ENCODE measurements around the gene NAALADL2.

NAALADL2 gene

DNA sequence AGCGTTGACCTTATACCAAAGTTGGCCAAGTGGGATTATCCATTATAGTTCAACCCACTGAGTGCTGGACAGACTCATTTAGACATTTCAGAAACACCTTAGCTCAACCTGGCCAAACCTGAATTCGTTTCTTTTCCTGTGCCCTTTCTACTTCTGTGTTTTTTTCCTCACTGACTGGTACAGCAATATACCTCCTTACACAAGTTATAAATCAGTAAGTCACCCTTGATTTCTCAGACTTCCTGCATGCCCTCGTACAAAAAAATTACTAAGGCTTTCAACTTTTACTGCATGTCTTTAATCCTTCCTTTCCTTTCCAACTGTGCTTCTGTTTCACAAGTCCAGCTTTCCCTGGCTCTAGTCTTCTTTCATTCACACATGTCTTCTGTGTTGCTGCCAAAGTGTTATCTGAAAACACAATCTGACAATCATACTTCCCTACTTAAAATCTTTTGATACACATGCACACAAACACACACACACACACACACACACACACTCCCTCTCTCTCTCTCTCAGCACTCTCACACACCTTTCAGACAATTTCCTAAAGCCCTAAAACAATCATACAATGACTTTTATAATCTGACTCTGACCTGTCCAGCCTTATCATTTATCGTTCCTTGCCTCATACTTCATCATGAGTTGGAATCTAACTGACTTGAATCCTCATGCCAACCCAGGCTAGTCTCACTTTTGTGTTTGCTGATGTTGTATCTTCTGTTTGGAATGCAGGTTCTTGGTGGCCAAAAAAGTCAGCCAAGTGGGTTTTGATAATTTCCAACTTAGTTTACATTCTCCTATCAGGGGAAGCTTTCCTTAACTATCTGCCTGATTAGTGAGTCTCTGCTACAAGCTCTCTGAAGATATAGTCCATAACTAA lies 436.4 kb downstream of the NAALADL2 start:
- H3K27ac ChIP-seq (ENCODE audit: low read length): no peak overlapping the region
- H3K36me3 ChIP-seq (ENCODE audit: control insufficient read depth, insufficient read depth, low read length): no peaks in the 10 kb centered on the region
- DNase-seq (ENCODE audit: low read depth, low spot score): no peak
- H3K27me3 ChIP-seq (ENCODE audit: control insufficient read depth, insufficient read depth, low read length): no peaks in the 10 kb centered on the region
- no peak overlapping the region for H3K4me3 ChIP-seq (ENCODE audit: low read length)
- H3K4me1 ChIP-seq (ENCODE audit: control insufficient read depth, insufficient read depth, low read length): no peaks in the 10 kb centered on the region
- no peaks in the 10 kb centered on the region for H3K9me3 ChIP-seq (ENCODE audit: control insufficient read depth, insufficient read depth, low read length)
- WGBS (ENCODE audit: insufficient coverage, insufficient read length): no CpG with 5 or more reads among the region's 4 CpGs

- H3K4me3 ChIP-seq (ENCODE audit: low read length): no peak overlapping the region
- H3K9me3 ChIP-seq (ENCODE audit: control insufficient read depth, insufficient read depth, low read length): no peaks in the 10 kb centered on the region
- no peak for DNase-seq (ENCODE audit: low read depth, low spot score)
- no CpG with 5 or more reads among the region's 2 CpGs for WGBS (ENCODE audit: insufficient coverage, insufficient read length)
- H3K27ac ChIP-seq (ENCODE audit: low read length): no peak overlapping the region
- no peaks in the 10 kb centered on the region for H3K4me1 ChIP-seq (ENCODE audit: control insufficient read depth, insufficient read depth, low read length)
- H3K27me3 ChIP-seq (ENCODE audit: control insufficient read depth, insufficient read depth, low read length): no peaks in the 10 kb centered on the region
- no peaks in the 10 kb centered on the region for H3K36me3 ChIP-seq (ENCODE audit: control insufficient read depth, insufficient read depth, low read length)
Observed at GRCh38 chr3:175297216-175297615, 438.1 kb downstream of the NAALADL2 start.

DNA sequence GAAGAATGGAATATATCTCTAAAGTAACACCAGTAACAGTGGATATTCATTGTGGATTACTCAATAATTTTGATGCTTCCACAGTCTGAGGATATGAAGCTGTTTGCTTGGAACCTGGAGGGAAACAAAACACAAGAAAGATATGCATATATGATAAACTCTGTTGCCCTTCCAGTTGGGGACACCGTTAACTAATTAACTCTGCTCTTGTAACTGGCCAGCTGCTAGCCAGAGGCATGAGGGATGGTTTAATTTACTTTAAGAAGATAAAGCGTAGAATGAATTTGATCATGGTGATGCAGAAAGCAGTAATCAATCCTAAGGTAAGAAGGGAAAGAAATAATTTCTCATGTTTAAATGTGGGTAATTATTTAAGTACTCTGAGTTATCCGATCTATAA lies 442.6 kb downstream of the NAALADL2 start:
- H3K27me3 ChIP-seq (ENCODE audit: control insufficient read depth, insufficient read depth, low read length): no peaks in the 10 kb centered on the region
- no peaks in the 10 kb centered on the region for H3K36me3 ChIP-seq (ENCODE audit: control insufficient read depth, insufficient read depth, low read length)
- no peak for DNase-seq (ENCODE audit: low read depth, low spot score)
- H3K4me1 ChIP-seq (ENCODE audit: control insufficient read depth, insufficient read depth, low read length): no peaks in the 10 kb centered on the region
- no peak overlapping the region for H3K4me3 ChIP-seq (ENCODE audit: low read length)
- no peaks in the 10 kb centered on the region for H3K9me3 ChIP-seq (ENCODE audit: control insufficient read depth, insufficient read depth, low read length)
- no CpG with 5 or more reads among the region's 3 CpGs for WGBS (ENCODE audit: insufficient coverage, insufficient read length)
- H3K27ac ChIP-seq (ENCODE audit: low read length): no peak overlapping the region

- Histone ChIP-seq H3K9me3 (ENCODE audit: control insufficient read depth, insufficient read depth, low read length) (no peaks in the 10 kb centered on the region), H3K36me3 (ENCODE audit: control insufficient read depth, insufficient read depth, low read length) (no peaks in the 10 kb centered on the region), H3K4me3 (ENCODE audit: low read length) (no peak overlapping the region), H3K4me1 (ENCODE audit: control insufficient read depth, insufficient read depth, low read length) (no peaks in the 10 kb centered on the region), H3K27me3 (ENCODE audit: control insufficient read depth, insufficient read depth, low read length) (no peaks in the 10 kb centered on the region), H3K27ac (ENCODE audit: low read length) (no peak overlapping the region)
- WGBS (ENCODE audit: insufficient coverage, insufficient read length): no CpG with 5 or more reads among the region's 2 CpGs
- no peak for DNase-seq (ENCODE audit: low read depth, low spot score)
Observed at GRCh38 chr3:175304404-175304803, 445.3 kb downstream of the NAALADL2 start.

- no peak overlapping the region for H3K4me3 ChIP-seq (ENCODE audit: low read length)
- H3K9me3 ChIP-seq (ENCODE audit: control insufficient read depth, insufficient read depth, low read length): no peaks in the 10 kb centered on the region
- H3K27me3 ChIP-seq (ENCODE audit: control insufficient read depth, insufficient read depth, low read length): no peaks in the 10 kb centered on the region
- DNase-seq (ENCODE audit: low read depth, low spot score): no peak
- no peaks in the 10 kb centered on the region for H3K36me3 ChIP-seq (ENCODE audit: control insufficient read depth, insufficient read depth, low read length)
- no peaks in the 10 kb centered on the region for H3K4me1 ChIP-seq (ENCODE audit: control insufficient read depth, insufficient read depth, low read length)
- no peak overlapping the region for H3K27ac ChIP-seq (ENCODE audit: low read length)
Observed at GRCh38 chr3:175307642-175308041, 448.5 kb downstream of the NAALADL2 start.

DNA sequence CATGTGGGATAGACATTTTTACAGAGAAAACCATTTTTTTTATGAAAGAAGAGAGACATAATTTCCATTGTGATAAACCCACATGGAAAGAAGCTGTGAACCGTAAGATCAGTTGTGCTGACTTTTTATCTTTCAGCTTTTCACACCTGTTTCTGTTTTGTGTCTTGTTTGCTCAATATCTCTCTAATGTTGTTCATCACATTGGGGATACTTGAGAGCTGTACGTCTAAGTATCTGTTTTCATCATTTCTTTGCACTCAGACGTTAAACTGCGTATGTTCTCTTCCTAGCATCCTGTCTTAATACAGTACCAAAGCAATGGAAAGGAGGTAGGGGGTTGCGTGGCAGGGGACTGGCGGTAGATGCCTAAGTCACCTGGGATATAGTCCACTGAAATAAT lies 449.0 kb downstream of the NAALADL2 start:
- Histone ChIP-seq H3K4me1 (ENCODE audit: control insufficient read depth, insufficient read depth, low read length) (no peaks in the 10 kb centered on the region), H3K27me3 (ENCODE audit: control insufficient read depth, insufficient read depth, low read length) (no peaks in the 10 kb centered on the region), H3K4me3 (ENCODE audit: low read length) (no peak overlapping the region), H3K9me3 (ENCODE audit: control insufficient read depth, insufficient read depth, low read length) (no peaks in the 10 kb centered on the region), H3K27ac (ENCODE audit: low read length) (no peak overlapping the region), H3K36me3 (ENCODE audit: control insufficient read depth, insufficient read depth, low read length) (no peaks in the 10 kb centered on the region)
- DNase-seq (ENCODE audit: low read depth, low spot score): no peak
- WGBS (ENCODE audit: insufficient coverage, insufficient read length): no CpG with 5 or more reads among the region's 6 CpGs

DNA sequence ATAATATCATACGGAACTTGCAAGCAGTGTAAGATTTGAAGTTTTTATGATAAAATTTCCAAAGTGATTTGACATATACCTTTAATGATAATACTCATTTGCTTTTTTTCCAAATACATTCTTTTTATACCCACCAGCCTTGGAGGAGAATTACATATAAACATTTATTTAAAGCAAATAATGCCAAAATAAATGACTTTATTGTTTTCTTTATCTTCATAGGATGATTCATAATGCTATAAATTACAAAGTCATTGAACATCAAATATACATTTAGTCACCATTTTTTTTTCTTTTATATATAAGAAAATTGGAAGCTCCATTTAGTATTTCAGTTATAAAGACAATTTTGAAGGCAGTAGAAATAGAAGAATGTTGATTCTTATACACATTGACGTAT lies 450.9 kb downstream of the NAALADL2 start:
- H3K4me3 ChIP-seq (ENCODE audit: low read length): no peak overlapping the region
- H3K4me1 ChIP-seq (ENCODE audit: control insufficient read depth, insufficient read depth, low read length): no peaks in the 10 kb centered on the region
- H3K36me3 ChIP-seq (ENCODE audit: control insufficient read depth, insufficient read depth, low read length): no peaks in the 10 kb centered on the region
- DNase-seq (ENCODE audit: low read depth, low spot score): no peak
- H3K9me3 ChIP-seq (ENCODE audit: control insufficient read depth, insufficient read depth, low read length): no peaks in the 10 kb centered on the region
- H3K27ac ChIP-seq (ENCODE audit: low read length): no peak overlapping the region
- no peaks in the 10 kb centered on the region for H3K27me3 ChIP-seq (ENCODE audit: control insufficient read depth, insufficient read depth, low read length)
- no CpG with 5 or more reads among the region's 2 CpGs for WGBS (ENCODE audit: insufficient coverage, insufficient read length)

GRCh38 chr3:175311404-175311803 lies 452.3 kb downstream of the NAALADL2 start:
- no peak overlapping the region for H3K4me3 ChIP-seq (ENCODE audit: low read length)
- WGBS (ENCODE audit: insufficient coverage, insufficient read length): no CpG with 5 or more reads among the region's 1 CpG
- no peak overlapping the region for H3K27ac ChIP-seq (ENCODE audit: low read length)
- no peak for DNase-seq (ENCODE audit: low read depth, low spot score)
- no peaks in the 10 kb centered on the region for H3K36me3 ChIP-seq (ENCODE audit: control insufficient read depth, insufficient read depth, low read length)
- no peaks in the 10 kb centered on the region for H3K9me3 ChIP-seq (ENCODE audit: control insufficient read depth, insufficient read depth, low read length)
- H3K4me1 ChIP-seq (ENCODE audit: control insufficient read depth, insufficient read depth, low read length): no peaks in the 10 kb centered on the region
- no peaks in the 10 kb centered on the region for H3K27me3 ChIP-seq (ENCODE audit: control insufficient read depth, insufficient read depth, low read length)

GRCh38 chr3:175311946-175312345 lies 452.8 kb downstream of the NAALADL2 start:
- Histone ChIP-seq H3K27me3 (ENCODE audit: control insufficient read depth, insufficient read depth, low read length) (no peaks in the 10 kb centered on the region), H3K4me3 (ENCODE audit: low read length) (no peak overlapping the region), H3K9me3 (ENCODE audit: control insufficient read depth, insufficient read depth, low read length) (no peaks in the 10 kb centered on the region), H3K36me3 (ENCODE audit: control insufficient read depth, insufficient read depth, low read length) (no peaks in the 10 kb centered on the region), H3K27ac (ENCODE audit: low read length) (no peak overlapping the region), H3K4me1 (ENCODE audit: control insufficient read depth, insufficient read depth, low read length) (no peaks in the 10 kb centered on the region)
- no CpG with 5 or more reads among the region's 3 CpGs for WGBS (ENCODE audit: insufficient coverage, insufficient read length)
- DNase-seq (ENCODE audit: low read depth, low spot score): no peak

DNA sequence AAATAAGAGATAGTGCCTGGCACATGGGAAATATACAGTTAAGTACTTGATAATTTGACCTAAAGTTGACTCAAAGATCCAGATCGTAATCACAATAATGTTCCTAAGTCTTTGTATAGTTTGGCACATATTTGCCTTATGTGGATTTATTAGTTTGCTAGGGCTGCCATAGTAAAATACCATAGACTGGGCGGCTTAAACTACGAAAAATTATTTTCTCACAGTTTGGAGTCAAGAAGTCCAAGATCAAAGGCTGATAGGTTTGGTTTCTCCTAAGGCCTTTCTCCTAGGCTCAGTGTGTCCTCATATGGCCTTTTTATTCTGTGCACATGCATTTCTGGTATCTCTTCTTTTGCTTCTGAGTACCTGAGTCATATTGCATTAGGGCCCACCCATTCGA lies 453.7 kb downstream of the NAALADL2 start:
- H3K36me3 ChIP-seq (ENCODE audit: control insufficient read depth, insufficient read depth, low read length): no peaks in the 10 kb centered on the region

DNA sequence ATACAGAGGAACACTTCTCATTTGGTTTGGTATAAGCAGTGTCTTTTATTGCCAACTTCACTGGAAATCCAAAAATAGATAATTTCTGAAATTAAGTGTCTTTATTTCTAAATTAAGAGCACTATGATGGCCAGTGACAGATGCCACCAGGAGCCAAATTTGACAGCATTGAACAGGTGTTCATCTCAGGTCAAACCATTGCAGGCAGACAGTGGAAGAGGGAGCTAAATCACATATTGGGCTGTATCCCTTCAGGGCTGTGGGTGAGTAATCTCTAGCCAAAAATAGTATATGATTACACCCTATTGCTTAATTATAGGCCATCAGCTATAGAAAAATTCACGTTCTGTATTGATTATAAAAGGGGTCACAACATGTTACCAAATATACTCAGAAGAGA lies 457.7 kb downstream of the NAALADL2 start:
- Histone ChIP-seq H3K9me3 (ENCODE audit: control insufficient read depth, insufficient read depth, low read length) (no peaks in the 10 kb centered on the region), H3K27me3 (ENCODE audit: control insufficient read depth, insufficient read depth, low read length) (no peaks in the 10 kb centered on the region), H3K4me1 (ENCODE audit: control insufficient read depth, insufficient read depth, low read length) (no peaks in the 10 kb centered on the region), H3K4me3 (ENCODE audit: low read length) (no peak overlapping the region), H3K36me3 (ENCODE audit: control insufficient read depth, insufficient read depth, low read length) (no peaks in the 10 kb centered on the region), H3K27ac (ENCODE audit: low read length) (no peak overlapping the region)
- no CpG with 5 or more reads among the region's 1 CpG for WGBS (ENCODE audit: insufficient coverage, insufficient read length)
- no peak for DNase-seq (ENCODE audit: low read depth, low spot score)

More for the DNA sequence above, 453.7 kb downstream of the NAALADL2 start:
- no peaks in the 10 kb centered on the region for H3K4me1 ChIP-seq (ENCODE audit: control insufficient read depth, insufficient read depth, low read length)
- H3K27me3 ChIP-seq (ENCODE audit: control insufficient read depth, insufficient read depth, low read length): no peaks in the 10 kb centered on the region
- no peaks in the 10 kb centered on the region for H3K9me3 ChIP-seq (ENCODE audit: control insufficient read depth, insufficient read depth, low read length)
- no peak overlapping the region for H3K4me3 ChIP-seq (ENCODE audit: low read length)
- no peak overlapping the region for H3K27ac ChIP-seq (ENCODE audit: low read length)
- whole genome bisulfite sequencing (ENCODE audit: insufficient coverage, insufficient read length): no CpG with 5 or more reads among the region's 4 CpGs
- DNase-seq (ENCODE audit: low read depth, low spot score): no peak

All from iPS DF 6.9 (cell line).